GM13976 (cell line): ENCODE measurements around the gene EDEM3.

Experiments
- DNase-seq: peaks from one replicate; pipeline ENCODE4 v3.0.0; 2012; ENCODE audit warnings: low spot score
- in situ Hi-C: fragments of 300-500 bp; cut with MboI; formaldehyde crosslinking; loops from one replicate; pipeline ENCODE4 v1.12.0; 2022; ENCODE audit warnings: low sequenced_read_pairs, mixed read lengths, inconsistent platforms; ENCODE audit not compliant: unreplicated experiment
- TF ChIP-seq, protein P1 (sequence below): IDR thresholded peaks from 2 replicates; pipeline ENCODE4 v1.5.1; 2012; ENCODE audit warnings: borderline replicate concordance, mild to moderate bottlenecking; ENCODE audit not compliant: insufficient read depth; ENCODE audit errors: extremely low read depth, missing control alignments, control extremely low read depth

The EDEM3 gene

DNA sequence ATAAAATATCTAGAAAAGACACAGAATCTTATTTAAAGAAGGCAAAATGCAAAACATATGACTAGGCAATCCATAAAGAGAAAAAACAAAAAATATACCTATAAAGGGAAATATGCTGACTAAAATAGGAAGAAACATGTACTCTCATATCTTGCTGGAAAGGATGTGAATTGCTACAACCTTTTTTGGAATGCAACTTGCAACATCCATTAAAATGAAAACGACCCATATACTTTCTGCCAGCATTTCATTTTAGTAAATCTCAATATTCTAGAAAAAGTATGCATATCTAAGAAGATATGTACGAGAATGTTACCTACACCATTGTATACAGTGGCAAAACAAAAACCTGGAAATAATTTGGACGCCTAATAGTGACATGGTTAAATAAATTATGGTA is 56.6 kb downstream of the EDEM3 start:
- DNase-seq: no peak
- in situ Hi-C loops: no loop called here
- TF ChIP-seq, protein P1, sequence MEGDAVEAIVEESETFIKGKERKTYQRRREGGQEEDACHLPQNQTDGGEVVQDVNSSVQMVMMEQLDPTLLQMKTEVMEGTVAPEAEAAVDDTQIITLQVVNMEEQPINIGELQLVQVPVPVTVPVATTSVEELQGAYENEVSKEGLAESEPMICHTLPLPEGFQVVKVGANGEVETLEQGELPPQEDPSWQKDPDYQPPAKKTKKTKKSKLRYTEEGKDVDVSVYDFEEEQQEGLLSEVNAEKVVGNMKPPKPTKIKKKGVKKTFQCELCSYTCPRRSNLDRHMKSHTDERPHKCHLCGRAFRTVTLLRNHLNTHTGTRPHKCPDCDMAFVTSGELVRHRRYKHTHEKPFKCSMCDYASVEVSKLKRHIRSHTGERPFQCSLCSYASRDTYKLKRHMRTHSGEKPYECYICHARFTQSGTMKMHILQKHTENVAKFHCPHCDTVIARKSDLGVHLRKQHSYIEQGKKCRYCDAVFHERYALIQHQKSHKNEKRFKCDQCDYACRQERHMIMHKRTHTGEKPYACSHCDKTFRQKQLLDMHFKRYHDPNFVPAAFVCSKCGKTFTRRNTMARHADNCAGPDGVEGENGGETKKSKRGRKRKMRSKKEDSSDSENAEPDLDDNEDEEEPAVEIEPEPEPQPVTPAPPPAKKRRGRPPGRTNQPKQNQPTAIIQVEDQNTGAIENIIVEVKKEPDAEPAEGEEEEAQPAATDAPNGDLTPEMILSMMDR: no peak

DNA sequence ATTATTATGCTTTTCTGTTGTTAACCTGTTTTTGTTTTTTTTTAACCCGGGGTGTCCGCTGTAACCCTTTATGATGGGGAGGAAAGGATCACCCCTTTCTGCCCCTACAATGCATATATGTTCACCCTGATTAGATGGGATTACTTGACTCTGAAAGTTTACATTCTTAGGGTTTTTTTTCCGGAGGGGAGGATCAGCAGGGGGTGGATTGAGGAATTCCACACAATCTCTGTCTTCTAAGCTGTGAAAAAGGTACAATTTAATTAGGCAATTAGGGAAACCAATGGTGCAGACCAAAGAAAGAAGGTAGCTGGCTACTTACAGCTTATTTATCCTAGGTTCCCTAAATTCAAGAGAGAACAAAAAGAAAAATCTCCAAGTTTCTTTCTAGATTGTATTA is 58.3 kb downstream of the EDEM3 start:
- TF ChIP-seq, protein P1: no peak
- in situ Hi-C loops: no loop called here
- no peak for DNase-seq

DNA sequence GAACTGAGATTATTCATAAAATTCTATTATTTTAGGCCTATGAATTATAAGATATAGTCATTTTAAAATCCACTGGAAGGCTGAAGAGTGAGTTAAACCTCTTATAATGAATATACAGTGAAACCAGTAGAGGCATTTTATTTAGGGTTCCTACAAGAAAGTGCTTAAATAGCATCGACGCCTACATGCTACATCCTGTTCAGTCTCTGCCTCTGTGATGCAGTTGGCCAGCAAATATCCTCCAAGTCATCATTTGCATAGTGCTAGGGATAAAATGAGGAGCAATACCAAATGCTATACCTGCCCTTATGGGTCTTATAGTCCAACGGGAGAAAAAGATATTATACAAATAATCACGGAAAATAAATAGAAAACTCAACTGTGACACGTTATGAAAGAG is 59.6 kb downstream of the EDEM3 start:
- TF ChIP-seq, protein P1: no peak
- DNase-seq: no peak
- in situ Hi-C loops: no loop called here

DNA sequence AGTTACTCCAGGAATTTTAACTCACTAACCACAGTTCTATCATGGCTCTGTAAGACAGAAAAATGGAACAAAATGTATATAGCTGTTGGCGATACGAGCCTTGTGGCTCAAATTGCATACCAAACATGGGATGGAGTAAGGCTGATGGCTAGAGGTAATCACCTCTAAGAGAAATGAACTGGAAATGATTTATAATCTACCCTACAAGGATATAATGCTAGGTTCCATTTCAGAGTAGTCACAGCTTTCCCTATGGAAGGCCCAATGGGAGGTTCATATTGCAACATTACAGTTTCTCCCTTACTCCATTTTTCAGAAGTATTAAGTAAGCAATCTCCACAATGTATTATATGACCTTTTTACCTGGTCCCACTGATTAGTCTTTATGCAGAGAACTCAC is 61.6 kb downstream of the EDEM3 start:
- no peak for DNase-seq
- TF ChIP-seq, protein P1: no peak
- in situ Hi-C loops: no loop called here

DNA sequence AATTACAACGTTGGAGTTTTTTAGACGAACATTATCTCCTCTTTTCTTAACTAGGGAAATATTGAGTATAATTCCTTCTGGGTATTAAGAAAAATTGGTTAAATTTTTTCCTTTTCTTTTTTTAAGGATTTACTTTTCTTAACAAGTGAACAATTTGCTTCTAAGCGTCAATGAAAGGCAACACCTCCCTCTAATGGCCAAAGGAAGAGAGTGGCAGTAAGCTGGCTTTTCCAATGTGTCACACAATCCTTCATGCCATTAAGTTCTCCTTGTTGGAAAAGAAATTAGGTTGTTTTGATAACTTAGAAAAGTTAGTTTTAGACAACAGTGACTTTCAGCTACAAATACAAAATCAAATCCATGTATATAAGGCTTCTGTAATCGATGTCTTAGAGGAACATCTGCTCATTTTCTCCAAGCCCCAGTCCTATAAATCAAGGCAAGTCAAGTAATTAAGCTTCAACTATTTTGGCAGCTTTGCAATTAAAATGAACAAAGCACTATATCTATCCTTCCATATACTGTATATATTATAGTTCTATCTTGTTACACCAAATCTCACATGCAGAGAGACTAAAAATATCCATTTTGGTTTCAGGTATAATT is 62.8 kb downstream of the EDEM3 start:
- in situ Hi-C loops: no loop called here

DNA sequence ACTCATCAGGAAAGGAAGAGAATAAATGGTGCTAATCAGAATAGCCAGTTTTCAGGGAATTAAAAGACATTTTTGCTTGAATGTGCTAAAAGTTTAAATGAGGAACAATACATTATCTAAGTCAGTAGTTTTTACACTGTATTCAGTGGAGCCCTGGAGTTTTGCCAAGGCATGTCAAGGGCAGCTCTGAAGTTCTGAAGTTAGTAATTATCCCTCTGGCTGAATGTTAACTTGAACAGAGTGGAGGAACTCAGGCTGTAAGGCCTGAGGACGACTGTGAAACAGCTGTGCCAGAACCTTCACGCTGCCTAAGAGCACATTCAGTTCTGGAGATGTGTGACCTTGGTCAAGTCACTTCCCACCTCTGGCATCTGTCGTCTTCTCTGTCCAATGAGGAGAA is 68.1 kb downstream of the EDEM3 start:
- in situ Hi-C loops: no loop called here
- TF ChIP-seq, protein P1: no peak
- no peak for DNase-seq

More for the DNA sequence above, 62.8 kb downstream of the EDEM3 start:
- TF ChIP-seq, protein P1: peak; percentile 20
- DNase-seq: no peak
